ENCODE results near the gene BMPER.
"Not testable (repeated sequence)": the region's sequence is repeated elsewhere in the genome, so short reads cannot be mapped to it uniquely, and the experiment has no call there.

- not testable (repeated sequence) for TF ChIP-seq CTCF (IDR thresholded peaks at IDR 0.05; ENCODE audit: insufficient read depth, low read length, poor library complexity, severe bottlenecking); EZH2phosphoT487 (conservative IDR thresholded peaks at IDR 0.05; ENCODE audit: low read length)
Observed at GRCh38 chr7:34174688-34175616, 269.6 kb downstream of the BMPER start.
